Measurements from ENCODE around the gene ALKBH8.

GRCh38 chr11:107583629-107584195 lies 18.2 kb upstream of the ALKBH8 start:
- TF ChIP-seq EZH2 (IDR thresholded peaks at IDR 0.05; ENCODE audit: insufficient read depth, poor library complexity, severe bottlenecking) (no peak), EZH2phosphoT487 (IDR thresholded peaks at IDR 0.05; ENCODE audit: insufficient read depth, low read depth) (no peak)

Data from GM23248 (cell line).